ENCODE results near the gene KRTAP5-11.
"Not testable (repeated sequence)": the region's sequence is repeated elsewhere in the genome, so short reads cannot be mapped to it uniquely, and the experiment has no call there.

The KRTAP5-11 gene, protein sequence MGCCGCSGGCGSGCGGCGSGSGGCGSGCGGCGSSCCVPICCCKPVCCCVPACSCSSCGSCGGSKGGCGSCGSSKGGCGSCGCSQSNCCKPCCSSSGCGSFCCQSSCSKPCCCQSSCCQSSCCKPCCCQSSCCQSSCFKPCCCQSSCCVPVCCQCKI

DNA sequence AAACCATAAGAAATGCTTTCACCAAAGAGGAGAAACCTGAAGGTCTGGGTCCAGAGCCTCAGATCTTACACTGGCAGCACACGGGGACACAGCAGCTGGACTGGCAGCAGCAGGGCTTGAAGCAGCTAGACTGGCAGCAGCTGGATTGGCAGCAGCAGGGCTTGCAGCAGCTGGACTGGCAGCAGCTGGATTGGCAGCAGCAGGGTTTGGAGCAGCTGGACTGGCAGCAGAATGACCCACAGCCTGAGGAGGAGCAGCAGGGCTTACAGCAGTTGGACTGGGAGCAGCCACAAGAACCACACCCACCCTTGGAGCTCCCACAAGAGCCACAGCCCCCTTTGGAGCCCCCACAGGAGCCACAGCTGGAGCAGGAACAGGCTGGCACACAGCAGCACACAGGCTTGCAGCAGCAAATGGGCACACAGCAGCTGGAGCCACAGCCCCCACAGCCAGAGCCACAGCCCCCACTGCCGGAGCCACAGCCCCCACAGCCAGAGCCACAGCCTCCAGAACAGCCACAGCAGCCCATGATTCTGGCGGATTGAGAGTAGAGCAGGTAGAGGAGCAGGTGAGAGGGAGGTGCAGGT lies at the start of gene KRTAP5-11:
TSS of gene KRTAP5-11 (minus strand) at position 567 of the 587 bp plus-strand sequence. CDS start at position 529, 38 bp downstream.
- no peak for DNase-seq

DNA sequence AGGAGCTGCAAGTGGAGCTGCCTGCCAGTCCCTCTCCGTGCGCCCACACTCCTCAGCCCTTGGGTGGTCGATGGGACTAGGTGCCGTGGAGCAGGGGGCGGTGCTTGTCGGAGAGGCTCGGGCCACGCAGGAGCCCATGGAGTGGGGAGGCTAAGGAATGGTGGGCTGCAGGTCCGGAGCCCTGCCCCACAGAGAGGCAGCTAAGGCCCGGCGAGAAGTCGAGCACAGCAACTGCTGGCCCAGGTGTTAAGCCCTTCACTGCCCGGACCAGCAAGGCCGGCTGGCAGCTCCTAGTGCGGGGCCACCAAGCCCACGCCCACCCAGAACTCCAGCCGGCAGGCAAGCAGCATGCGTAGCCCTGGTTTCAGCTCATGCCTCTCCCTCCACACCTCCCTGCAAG lies 48.9 kb upstream of the KRTAP5-11 start:
- DNase-seq: not testable (repeated sequence)

DNA sequence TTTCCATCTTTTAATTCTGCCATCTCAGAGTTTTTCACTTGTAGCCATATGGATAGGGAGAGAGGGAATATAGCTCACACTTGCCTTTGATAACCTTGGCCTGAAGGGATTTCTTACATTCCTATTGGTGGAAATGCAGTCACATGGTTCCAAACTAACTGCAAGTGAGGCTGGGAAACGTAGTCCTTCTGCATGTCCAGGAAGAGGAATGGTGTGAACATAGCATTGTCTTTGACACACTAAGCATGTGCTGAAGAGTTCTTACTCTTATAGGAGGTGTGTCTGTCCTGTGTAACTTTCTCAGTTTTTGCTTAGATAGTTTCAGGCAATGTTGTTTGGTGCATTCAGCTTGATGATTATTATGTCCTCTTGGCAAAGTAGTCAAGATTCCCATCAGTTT lies 47.4 kb upstream of the KRTAP5-11 start:
- DNase-seq: peak; percentile 28

DNA sequence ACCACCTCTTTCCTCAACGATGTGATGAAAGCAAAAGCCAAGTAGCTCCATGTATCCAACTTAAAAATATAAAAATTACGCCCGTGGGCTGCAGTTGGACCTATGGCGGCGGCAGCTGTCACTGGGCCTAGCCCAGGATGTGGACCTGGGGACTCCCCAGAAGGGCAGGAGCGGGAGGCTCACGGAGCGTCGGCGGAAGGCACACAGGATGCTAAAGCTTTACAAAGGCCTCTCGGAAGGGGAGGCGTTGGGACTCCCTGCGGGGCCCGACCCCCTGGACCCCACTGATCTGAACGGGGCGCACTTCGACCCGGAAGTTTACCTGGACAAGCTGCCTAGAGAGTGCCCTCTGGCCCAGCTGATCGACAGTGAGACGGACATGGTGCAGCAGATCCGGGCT lies 46.3 kb upstream of the KRTAP5-11 start:
- not testable (repeated sequence) for DNase-seq

DNA sequence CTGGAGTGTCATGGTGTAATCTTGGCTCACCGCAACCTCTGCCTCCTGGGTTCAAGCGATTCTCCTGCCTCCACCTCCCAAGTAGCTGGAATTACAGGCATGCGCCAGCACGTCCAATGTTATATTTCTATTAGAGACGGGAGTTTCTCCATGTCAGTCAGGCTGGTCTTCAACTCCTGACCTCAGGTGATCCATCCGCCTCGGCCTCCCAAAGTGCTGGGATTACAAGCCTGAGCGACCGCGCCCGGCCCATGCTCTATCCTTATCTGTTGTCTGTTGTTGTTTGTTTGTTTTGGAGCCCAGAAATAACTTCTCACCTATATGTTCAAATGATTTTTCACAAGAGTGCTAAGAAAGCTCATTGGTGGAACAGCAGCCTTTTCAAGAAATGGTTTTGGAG lies 40.6 kb upstream of the KRTAP5-11 start:
- DNase-seq: not testable (repeated sequence)

DNA sequence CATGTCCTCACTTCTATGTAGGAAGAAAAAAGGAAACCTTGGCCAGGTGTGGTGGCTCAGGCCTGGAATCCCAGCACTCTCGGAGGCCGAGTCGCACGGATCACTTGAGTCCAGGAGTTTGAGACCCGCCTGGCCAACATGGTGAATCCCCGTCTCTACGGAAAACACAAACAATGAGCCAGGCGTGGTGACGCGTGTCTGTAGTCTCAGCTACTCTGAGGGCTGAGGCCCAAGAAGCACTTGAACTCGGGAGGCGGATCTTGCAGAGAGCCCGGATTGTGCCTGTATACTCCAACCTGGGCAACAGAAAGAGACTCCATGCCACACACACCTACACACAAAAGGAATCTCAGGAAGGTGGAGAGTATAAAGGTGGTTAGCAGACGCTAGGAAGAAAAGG lies 39.9 kb upstream of the KRTAP5-11 start:
- not testable (repeated sequence) for DNase-seq

DNA sequence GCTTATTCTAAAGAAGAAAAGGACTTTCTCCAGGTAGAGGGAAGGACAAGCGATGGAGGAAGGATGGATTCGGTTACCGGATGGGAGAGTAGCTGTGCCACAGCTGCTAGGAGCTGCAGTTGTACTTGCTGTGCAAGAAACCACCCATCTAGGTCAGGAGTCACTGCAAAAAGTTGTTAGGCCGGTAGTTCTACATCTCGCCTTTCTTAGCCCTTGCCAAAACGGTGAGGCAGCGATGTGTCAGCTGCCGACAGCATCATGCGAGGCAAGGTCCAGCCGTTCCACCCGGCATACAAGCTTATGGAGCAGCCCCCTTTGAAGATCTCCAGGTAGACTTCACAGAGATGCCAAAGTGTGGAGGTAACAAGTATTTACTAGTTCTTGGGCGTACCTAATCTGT lies 32.3 kb upstream of the KRTAP5-11 start:
- not testable (repeated sequence) for DNase-seq

DNA sequence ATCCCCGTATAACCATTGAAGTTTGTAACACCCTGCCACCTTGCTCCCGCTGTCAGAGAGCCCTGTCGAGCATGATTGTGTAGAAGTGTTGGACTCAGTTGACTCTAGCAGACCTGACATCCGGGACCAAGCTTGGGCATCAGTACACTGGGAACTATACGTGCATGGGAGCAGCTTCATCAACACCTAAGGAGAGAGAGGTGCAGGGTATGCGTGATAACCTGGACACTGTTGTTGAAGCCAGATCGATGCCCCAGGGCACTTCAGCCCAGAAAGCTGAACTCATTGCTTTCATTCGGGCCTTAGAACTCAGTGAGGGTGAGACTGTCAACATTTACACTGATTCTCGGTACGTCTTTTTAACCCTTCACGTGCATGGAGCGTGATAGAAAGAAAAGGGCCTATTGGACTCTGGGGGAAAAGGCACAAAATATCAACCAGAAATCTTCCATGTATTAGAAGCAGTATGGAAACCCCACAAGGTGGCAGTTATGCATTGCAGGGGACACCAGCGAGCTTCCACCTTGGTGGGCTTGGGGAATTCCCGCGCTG lies 31.8 kb upstream of the KRTAP5-11 start:
- DNase-seq: not testable (repeated sequence)

DNA sequence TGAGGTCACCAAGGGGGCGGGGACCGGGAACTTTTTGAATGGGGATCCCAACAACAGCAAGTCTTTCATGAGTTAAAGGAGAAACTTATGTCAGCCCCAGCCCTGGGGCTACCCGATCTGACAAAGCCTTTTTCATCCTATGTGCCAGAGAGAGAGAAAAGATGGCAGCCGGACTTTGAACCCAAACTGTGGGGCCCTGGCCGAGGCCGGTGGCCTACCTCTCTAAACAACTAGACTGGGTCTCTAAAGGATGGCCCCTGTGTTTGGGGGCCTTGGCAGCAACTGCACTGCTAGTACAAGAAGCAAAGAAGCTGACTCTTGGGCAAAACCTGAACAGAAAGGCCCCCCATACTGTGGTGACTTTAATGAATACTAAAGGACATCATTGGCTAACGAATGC lies 31.3 kb upstream of the KRTAP5-11 start:
- DNase-seq: not testable (repeated sequence)

DNA sequence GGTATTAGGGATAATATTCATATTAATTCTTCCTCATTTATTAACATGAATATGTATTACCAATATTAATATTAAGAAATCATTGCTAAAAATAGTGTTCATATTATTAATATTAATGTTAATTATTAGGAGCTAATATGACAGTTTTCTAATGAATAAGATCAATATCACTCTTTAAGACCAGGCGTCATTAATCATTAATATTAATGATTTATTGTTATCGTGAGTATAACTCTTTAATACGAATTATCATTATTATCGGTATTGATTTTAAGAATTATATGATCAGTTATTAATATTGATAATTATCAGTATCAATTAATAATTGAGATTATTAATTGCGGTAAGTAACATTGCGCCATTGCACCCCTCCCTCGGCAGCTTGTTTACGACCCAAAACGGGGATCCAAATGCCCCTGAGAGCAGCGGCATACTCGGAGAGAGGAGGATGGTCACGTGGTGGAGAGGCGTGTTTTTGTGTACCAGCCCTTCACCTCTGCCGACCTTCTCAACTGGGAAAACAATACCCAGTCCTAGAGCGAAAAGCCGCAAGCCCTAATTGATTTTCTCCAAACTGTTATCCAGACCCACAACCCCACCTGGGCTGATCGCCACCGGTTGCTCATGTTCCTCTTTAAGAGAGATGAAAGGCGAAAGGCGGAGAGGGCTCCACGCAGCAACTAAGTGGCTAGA lies 28.7 kb upstream of the KRTAP5-11 start:
- DNase-seq: not testable (repeated sequence)

DNA sequence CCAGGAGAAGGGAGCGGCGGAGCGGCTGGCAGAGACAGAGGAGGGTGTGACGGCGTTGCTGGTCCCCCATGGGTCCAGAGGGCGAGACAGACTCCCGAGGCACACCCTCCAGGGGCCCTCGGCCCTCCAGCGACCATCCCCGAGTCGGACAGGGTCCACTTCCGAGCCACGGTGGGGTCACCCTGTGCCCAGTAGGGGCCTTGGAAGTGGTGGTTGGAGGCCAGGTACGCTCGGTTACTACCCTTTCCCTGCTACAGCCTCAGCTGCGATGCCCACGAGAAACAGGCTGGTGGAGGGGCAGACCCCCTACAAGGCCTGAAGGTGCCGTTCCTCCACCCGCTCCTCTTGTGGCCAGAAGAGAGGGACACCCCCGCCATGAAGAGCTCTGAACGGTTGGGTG lies 25.6 kb upstream of the KRTAP5-11 start:
- DNase-seq: not testable (repeated sequence)

DNA sequence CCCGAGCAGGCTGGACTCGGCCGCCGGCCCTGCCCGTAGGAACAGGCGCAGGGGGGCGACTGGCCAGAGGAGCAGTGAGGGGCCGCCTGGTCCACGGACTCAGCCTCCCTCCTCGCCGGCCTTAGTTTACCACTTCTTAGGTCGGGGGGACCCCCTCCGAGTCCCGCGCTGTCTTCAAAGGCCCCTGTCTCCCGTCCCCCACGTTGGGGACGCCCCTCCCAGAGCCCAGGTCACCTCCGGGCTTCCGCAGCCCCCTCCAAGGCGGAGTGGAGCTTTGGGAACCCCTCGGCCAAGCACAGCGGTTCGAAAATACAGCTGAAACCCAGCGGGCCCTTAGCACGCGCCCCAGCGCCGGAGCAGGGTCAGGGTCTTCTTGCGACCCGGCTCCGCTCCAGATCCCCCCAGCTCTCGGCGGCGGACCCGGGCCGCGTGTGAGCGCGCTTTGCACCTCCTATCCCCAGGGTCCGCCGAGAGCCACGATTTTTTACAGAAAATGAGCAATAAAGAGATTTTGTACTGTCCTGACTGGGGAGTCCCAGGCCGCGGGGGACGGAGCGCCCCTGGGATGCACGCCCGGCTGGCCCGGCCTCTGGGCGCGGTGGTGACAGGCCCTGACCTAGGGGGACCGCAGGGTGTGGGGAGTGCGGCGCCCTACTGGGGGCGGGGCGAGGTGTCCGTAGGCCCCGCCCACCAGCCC lies 25.0 kb upstream of the KRTAP5-11 start:
- not testable (repeated sequence) for DNase-seq

DNA sequence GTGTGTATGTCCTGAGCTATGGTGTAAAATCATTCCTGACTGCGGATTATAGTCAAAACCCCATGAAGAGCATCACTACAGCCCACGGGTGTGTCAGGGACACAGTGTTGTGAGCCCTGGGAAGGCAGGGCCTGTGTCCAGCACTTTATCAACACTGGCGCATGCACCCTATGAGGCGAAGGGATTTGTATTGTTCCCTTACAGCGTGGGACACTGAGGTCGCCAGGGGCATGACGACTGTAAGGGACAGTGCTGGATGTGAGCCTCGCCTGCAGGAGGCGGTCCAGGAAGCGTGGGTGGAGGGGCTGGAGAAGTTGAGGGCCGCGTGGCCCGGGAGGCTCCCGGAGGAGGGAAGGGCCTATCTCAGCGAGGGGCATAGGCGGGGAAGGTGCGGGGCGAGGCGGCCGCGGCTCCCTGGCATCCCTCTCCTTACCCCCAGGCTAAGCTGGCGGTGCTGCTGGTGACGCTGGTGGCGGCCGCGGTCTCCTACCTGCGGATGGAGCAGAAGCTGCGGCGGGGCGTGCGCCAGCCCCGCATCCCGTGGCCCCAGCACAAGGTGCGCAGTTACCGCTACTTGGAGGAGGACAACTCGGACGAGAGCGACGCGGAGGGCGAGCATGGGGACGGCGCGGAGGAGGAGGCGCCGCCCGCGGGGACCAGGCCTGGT lies 24.3 kb upstream of the KRTAP5-11 start:
- not testable (repeated sequence) for DNase-seq

DNA sequence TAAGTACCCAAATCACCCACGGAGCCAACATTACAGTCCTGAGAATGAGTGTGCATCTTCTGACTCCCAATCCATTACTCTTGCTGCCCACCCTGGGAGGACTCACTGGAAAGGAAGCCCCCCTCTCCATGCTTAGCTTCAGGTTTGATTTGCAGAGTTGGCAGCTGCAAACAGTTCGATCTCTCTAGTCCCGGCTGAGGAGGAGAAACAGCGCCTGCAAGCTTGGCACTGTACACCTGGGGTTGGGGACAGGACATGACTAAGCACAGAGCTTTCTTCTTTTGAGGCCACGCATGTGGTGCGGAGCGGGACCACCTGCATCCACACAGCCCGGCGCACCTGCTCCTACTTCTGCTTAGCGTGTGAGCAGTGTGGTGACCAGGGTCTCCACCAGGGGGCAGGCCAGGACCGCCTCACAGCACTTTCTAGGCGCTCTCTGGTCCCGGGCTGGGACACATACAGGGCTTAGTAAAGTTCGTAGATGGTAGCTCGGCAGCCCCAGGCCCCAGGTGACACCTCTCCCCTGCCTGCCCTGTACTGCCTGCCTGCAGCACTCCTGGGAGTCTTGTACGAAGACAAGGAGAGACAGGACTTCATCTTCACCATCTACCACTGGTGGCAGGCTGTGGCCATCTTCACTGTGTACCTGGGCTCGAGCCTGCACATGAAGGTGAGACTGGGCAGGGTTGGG lies 22.3 kb upstream of the KRTAP5-11 start:
- peak; percentile 44 for DNase-seq

DNA sequence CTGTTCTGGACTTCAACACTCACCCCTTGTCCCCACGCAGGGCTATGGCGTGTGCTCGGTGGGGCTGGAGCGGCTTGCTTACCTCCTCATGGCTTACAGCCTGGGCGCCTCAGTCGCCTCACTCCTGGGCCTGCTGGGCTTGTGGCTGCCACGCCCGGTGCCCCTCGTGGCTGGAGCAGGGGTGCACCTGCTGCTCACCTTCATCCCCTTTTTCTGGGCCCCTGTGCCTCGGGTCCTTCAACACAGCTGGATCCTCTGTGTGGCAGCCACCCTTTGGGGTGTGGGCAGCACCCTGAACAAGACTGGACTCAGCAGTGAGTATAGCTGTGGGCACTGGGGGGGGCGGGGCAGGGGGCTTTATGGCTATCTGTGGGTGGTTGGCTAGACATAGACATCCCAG lies 20.5 kb upstream of the KRTAP5-11 start:
- not testable (repeated sequence) for DNase-seq

DNA sequence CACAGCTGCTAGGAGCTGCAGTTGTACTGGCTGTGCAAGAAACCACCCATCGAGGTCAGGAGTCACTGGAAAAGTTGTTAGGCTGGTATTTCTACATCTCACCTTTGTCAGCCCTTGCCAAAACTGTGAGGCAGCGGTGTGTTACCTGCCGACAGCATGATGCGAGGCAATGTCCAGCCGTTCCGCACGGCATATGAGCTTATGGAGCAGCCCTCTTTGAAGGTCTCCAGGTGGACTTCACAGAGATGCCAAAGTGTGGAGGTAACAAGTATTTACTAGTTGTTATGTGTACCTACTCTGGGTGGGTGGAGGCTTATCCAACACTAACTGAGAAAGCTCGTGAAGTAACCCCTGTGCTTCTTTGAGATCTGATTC lies 6.9 kb upstream of the KRTAP5-11 start:
- not testable (repeated sequence) for DNase-seq

DNA sequence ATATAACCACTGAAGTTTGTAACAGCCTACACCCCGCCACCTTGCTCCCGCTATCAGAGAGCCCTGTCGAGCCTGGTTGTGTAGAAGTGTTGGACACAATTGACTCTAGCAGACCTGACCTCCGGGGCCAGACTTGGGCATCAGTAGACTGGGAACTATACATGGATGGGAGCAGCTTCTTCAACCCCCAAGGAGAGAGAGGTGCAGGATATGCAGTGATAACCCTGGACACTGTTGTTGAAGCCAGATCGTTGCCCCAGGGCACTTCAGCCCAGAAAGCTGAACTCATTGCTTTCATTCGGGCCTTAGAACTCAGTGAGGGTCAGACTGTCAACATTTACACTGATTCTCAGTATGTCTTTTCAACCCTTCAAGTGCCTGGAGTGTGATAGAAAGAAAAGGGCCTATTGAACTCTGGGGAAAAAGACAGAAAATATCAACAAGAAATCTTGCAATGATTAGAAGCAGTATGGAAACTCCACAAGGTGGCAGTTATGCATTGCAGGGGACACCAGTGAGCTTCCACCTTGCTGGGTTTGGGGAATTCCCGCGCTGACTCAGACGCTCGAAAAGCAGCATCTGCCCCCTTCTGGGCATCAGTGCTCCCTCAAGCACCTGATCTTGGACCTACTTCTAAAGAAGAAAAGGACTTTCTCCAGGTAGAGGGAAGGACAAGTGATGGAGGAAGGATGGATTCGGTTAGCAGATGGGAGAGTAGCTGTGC lies 6.3 kb upstream of the KRTAP5-11 start:
- peak; percentile 74 for DNase-seq

DNA sequence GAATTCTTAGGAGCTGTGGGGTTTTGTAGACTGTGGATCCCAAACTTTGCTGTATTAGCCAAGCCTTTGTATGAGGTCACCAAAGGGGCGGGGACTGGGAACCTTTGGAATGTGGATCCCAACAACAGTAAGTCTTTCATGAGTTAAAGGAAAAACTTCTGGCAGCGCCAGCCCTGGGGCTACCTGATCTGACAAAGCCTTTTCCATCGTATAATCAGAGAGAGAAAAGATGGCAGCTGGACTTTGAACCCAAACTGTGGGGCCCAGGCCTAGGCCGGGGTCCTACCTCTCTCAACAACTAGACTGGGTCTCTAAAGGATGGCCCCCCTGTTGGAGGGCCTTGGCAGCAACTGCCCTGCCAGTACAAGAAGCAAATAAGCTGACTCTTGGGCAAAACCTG lies 5.6 kb upstream of the KRTAP5-11 start:
- not testable (repeated sequence) for DNase-seq

DNA sequence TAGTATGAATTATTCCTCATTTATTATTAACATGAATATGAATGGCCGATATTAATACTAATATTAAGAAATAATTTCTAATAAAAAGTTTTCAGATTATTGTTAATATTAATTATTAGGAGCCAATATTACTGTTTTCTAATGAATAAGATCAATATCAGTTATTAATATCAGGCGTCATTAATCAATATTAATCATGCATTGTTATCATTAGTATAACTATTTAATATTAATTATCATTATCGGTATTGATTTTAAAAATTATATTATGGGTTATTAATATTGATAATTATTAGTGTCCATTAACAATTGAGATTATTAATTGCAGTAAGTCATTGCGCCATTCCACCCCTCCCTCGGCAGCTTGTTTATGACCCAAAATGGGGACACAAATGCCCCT lies 3.0 kb upstream of the KRTAP5-11 start:
- not testable (repeated sequence) for DNase-seq

DNA sequence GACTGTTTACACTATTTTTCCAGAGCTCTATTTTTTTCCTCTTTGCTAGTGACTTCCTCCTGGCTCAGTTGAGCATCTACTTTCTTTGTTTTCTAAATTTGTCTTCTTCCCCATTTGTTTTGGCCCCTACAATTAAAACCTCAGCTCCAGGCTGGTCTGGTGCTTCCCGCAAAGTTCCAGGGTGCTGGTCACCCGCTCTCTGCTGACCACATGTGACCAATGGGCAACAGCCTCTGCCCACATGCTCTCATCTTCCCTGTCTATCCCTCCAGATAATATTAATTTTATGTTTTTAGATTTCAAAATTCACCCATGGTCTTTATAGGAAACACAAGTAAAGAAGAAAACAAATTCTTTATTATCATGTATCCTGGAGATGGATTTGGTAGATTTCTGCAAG lies 294 bp upstream of the KRTAP5-11 start:
- not testable (repeated sequence) for DNase-seq

DNA sequence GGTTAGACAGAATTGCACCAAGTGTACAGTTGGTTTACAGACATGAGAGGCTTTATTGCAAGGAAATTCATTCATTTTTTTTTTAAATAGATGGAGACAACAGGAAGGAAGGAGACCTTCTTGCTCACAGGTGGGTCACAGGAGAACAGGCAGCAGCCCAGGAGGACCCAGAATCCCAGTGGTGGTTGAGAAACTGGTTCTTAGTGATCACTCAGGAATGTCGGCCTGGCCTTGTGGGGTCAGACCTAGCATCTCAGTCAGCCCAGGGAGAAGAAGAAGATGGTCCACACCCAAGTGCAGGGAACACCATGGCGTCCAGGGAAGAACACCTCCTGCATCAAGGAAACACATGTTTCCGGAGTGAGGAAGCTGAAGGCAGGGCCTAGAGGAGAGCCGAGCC lies 849 bp downstream of the KRTAP5-11 start:
- no peak for DNase-seq
